ENCODE results near the gene TGOLN2. TPM values are rescaled to one million over a fixed set of nuclear protein-coding genes. Genes with fewer than 3 reads are reported as not detected.
"Not testable (repeated sequence)": the region's sequence is repeated elsewhere in the genome, so short reads cannot be mapped to it uniquely, and the experiment has no call there.

TGOLN2 gene
- total RNA-seq, 2 donors from 2014 or later, result 58.6 to 67.0 TPM

GRCh38 chr2:85344356-85344954 is 16.7 kb upstream of the TGOLN2 start:
- H3K4me1 ChIP-seq (ENCODE audit: control insufficient read depth, insufficient read depth, low read length), result no peaks in the 10 kb centered on the region
- peaks cover 32% of the 10 kb centered on the region for H3K36me3 Mint-ChIP-seq (ENCODE audit: low read depth)
- no peak overlapping the region for H3K27ac ChIP-seq (ENCODE audit: low read depth, low read length)
- no peaks in the 10 kb centered on the region for H3K27me3 Mint-ChIP-seq (ENCODE audit: insufficient read depth)
- H3K9ac ChIP-seq (ENCODE audit: extremely low read depth, low read length, poor library complexity, severe bottlenecking), result no peak overlapping the region
- H3K4me1 Mint-ChIP-seq, result peaks cover 2% of the 10 kb centered on the region
- H3K4me3 ChIP-seq (ENCODE audit: low read length), result no peak overlapping the region
- H3K27ac Mint-ChIP-seq, result peak overlapping the region; percentile 7
- no peaks in the 10 kb centered on the region for H3K9me3 ChIP-seq (ENCODE audit: control insufficient read depth, low read length)
- no peaks in the 10 kb centered on the region for H3K27me3 ChIP-seq (ENCODE audit: control insufficient read depth, insufficient read depth, low read length, poor library complexity, severe bottlenecking)
- no peak for DNase-seq
- no peaks in the 10 kb centered on the region for H3K9me3 Mint-ChIP-seq
- no peak overlapping the region for H3K4me3 Mint-ChIP-seq
- TF ChIP-seq CTCF (conservative IDR thresholded peaks at IDR 0.05), result no peak
- H3K36me3 ChIP-seq (ENCODE audit: control insufficient read depth, insufficient read depth, low read length), result peaks cover 8% of the 10 kb centered on the region
- 88 to 92% methylated on average over 5 to 14 of the region's 14 CpGs for WGBS, 2 experiments (ENCODE audit: insufficient coverage in 1 of 2, insufficient read length in 1 of 2)

GRCh38 chr2:85343207-85343895 is 15.6 kb upstream of the TGOLN2 start:
- not testable (repeated sequence) for H3K27ac ChIP-seq (ENCODE audit: low read depth, low read length); H3K9me3 Mint-ChIP-seq; DNase-seq; H3K9ac ChIP-seq (ENCODE audit: extremely low read depth, low read length, poor library complexity, severe bottlenecking); H3K4me3 Mint-ChIP-seq; H3K4me3 ChIP-seq (ENCODE audit: low read length); H3K4me1 Mint-ChIP-seq; H3K36me3 ChIP-seq (ENCODE audit: control insufficient read depth, insufficient read depth, low read length); H3K27ac Mint-ChIP-seq; H3K4me1 ChIP-seq (ENCODE audit: control insufficient read depth, insufficient read depth, low read length); H3K27me3 Mint-ChIP-seq (ENCODE audit: insufficient read depth); H3K27me3 ChIP-seq (ENCODE audit: control insufficient read depth, insufficient read depth, low read length, poor library complexity, severe bottlenecking); H3K9me3 ChIP-seq (ENCODE audit: control insufficient read depth, low read length)
- WGBS, 2 experiments (ENCODE audit: insufficient coverage in 1 of 2, insufficient read length in 1 of 2), result 96 to 100% methylated on average over 6 to 10 of the region's 10 CpGs
- H3K36me3 Mint-ChIP-seq (ENCODE audit: low read depth), result peaks cover 26% of the 10 kb centered on the region

- TF ChIP-seq CTCF (conservative IDR thresholded peaks at IDR 0.05), result no peak
- 67 to 92% methylated on average over 2 to 3 of the region's 3 CpGs for WGBS, 2 experiments (ENCODE audit: insufficient coverage in 1 of 2, insufficient read length in 1 of 2)
- peak; percentile 61 for DNase-seq
- Histone ChIP-seq H3K9me3 (ENCODE audit: control insufficient read depth, low read length) (no peaks in the 10 kb centered on the region), H3K36me3 (ENCODE audit: control insufficient read depth, insufficient read depth, low read length) (peaks cover 3% of the 10 kb centered on the region), H3K27me3 (ENCODE audit: control insufficient read depth, insufficient read depth, low read length, poor library complexity, severe bottlenecking) (no peaks in the 10 kb centered on the region), H3K9ac (ENCODE audit: extremely low read depth, low read length, poor library complexity, severe bottlenecking) (no peak overlapping the region), H3K27ac (ENCODE audit: low read depth, low read length) (no peak overlapping the region), H3K4me1 (ENCODE audit: control insufficient read depth, insufficient read depth, low read length) (no peaks in the 10 kb centered on the region), H3K4me3 (ENCODE audit: low read length) (no peak overlapping the region)
- peaks cover 2% of the 10 kb centered on the region for H3K4me1 Mint-ChIP-seq
- no peak overlapping the region for H3K27ac Mint-ChIP-seq
- no peak overlapping the region for H3K4me3 Mint-ChIP-seq
- no peaks in the 10 kb centered on the region for H3K9me3 Mint-ChIP-seq
- no peaks in the 10 kb centered on the region for H3K27me3 Mint-ChIP-seq (ENCODE audit: insufficient read depth)
- peaks cover 20% of the 10 kb centered on the region for H3K36me3 Mint-ChIP-seq (ENCODE audit: low read depth)
Observed at GRCh38 chr2:85342156-85342555, 14.4 kb upstream of the TGOLN2 start.

All from endodermal cell (in vitro differentiated cells).